ENCODE results near the gene FXYD5.
"Not testable (repeated sequence)": the region's sequence is repeated elsewhere in the genome, so short reads cannot be mapped to it uniquely, and the experiment has no call there.

The FXYD5 gene

DNA sequence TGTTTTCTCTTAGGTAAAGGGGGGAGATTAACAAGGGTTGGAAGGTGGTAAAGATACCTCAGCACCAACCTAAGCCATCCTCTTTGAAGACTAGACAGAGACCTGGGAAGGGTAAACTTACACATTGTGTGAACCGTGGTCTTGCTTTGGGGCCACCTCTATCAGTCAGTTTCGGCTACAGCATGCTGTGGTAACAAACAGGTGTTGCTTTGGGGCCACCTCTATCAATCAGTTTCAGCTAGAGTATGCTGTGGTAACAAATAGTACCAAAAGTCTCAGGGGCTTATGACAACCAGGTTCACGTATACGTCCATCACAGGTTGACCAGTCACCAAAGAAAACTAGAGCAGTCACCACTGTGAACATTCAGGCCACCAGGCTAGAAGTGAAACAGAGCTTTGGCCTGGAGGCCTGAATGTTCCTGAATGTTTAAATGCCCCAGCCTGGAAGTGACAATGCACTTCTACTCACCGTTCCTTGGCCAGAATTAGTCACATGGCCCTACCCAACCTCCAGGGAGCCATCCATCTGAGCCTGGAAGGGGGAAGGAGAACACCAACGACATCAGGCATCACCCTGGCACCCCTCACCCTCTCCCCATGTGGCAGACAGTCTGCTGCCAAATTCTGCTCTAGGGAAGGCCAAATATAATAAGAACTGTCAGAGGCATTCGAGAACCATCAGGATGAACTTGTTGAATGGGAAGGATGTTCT, 7.6 kb upstream of the FXYD5 start:
- no peak overlapping the region for H2AFZ ChIP-seq (ENCODE audit: low read length, unreplicated experiment)
- no peaks in the 10 kb centered on the region for H3K27me3 ChIP-seq (ENCODE audit: insufficient read depth, low read length)
- H3K36me3 ChIP-seq (ENCODE audit: insufficient read depth, low read length) = no peaks in the 10 kb centered on the region
- no peak overlapping the region for H3K4me3 ChIP-seq (ENCODE audit: low read depth, low read length)
- H3K27ac ChIP-seq (ENCODE audit: low read depth, low read length) = no peak overlapping the region
- no peaks in the 10 kb centered on the region for H3K79me2 ChIP-seq (ENCODE audit: control insufficient read depth, insufficient read depth, low read length, unreplicated experiment)
- H3K4me1 ChIP-seq (ENCODE audit: control insufficient read depth, insufficient read depth, low read length, unreplicated experiment) = no peaks in the 10 kb centered on the region

DNA sequence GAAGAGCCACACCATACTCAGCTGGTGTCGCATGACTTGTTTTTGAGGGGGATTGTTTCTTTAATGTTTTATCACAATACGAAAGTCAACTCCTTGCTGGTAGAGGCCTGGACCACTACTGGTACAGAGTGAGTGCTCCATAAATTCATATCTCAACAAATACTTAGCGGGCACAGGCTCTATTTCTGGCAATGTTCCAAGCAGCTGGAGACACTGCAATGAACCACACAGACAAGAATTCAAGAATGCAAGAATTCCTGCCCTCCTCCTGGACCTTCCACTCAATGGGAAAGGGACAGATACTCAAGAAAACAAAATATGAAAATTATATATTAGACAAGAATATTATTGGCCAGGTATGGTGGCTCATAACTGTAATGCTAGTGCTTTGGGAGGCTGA, 5.1 kb upstream of the FXYD5 start:
- no peak overlapping the region for H2AFZ ChIP-seq (ENCODE audit: low read length, unreplicated experiment)
- no peaks in the 10 kb centered on the region for H3K27me3 ChIP-seq (ENCODE audit: insufficient read depth, low read length)
- no peaks in the 10 kb centered on the region for H3K36me3 ChIP-seq (ENCODE audit: insufficient read depth, low read length)
- H3K4me3 ChIP-seq (ENCODE audit: low read depth, low read length) = no peak overlapping the region
- H3K27ac ChIP-seq (ENCODE audit: low read depth, low read length) = no peak overlapping the region
- H3K79me2 ChIP-seq (ENCODE audit: control insufficient read depth, insufficient read depth, low read length, unreplicated experiment) = no peaks in the 10 kb centered on the region
- no peaks in the 10 kb centered on the region for H3K4me1 ChIP-seq (ENCODE audit: control insufficient read depth, insufficient read depth, low read length, unreplicated experiment)

DNA sequence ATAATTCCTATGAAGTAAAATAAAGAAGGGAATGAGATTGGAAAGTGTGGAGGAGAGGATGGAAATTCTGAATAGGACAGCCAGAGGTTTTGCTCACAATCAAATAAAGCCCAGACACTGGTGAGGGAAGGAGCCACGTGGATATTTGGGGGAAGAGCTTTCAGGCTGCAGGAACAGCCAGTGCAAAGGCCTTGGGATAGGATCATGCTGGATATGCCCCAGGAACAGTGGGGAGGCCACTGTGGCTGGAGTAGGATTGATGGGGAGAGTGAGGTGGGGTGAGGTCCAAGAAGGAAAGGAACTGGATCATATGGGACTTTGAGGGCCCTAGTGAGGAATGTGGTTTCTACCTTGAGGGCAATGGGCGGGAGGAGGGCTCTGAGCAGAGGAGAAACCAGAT, 4.1 kb upstream of the FXYD5 start:
- Histone ChIP-seq H3K27me3 (ENCODE audit: insufficient read depth, low read length) (no peaks in the 10 kb centered on the region), H3K79me2 (ENCODE audit: control insufficient read depth, insufficient read depth, low read length, unreplicated experiment) (peaks cover 4% of the 10 kb centered on the region), H3K4me3 (ENCODE audit: low read depth, low read length) (no peak overlapping the region), H3K27ac (ENCODE audit: low read depth, low read length) (no peak overlapping the region), H3K4me1 (ENCODE audit: control insufficient read depth, insufficient read depth, low read length, unreplicated experiment) (no peaks in the 10 kb centered on the region), H2AFZ (ENCODE audit: low read length, unreplicated experiment) (no peak overlapping the region), H3K36me3 (ENCODE audit: insufficient read depth, low read length) (no peaks in the 10 kb centered on the region)

DNA sequence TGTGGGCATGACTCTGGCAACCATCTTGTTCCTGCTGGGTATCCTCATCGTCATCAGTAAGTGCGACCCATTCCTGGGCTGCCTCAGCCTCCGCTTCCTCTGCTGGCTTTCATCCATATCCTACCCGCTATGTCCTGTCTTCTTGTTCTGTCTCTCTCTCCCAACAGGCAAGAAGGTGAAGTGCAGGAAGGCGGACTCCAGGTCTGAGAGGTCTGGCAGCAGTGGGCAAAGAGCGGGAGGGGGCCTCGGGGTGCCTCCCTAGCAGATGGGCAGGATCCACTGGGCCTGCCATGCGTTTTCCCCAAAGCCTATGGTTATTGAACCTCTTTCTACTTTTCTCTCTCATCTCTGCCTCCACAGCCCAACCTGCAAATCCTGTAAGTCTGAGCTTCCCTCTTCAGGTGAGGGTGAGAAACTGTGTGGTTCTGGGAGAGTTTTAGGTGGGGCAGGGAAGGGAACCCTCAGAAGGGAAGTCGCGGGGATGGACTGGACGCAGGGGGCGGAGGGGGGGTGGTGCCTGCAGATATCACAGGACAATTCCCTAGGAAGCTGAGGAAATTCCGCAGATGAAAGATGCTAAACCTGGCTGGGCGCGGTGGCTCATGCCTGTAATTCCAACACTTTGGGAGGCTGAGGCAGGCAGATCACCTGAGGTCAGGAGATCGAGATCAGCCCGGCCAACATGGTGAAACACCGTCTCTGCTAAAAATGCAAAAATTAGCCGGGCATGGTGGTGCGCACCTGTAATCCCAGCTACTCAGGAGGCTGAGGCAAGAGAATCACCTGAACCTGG, 3.1 kb upstream of the FXYD5 start:
- no peak overlapping the region for H2AFZ ChIP-seq (ENCODE audit: low read length, unreplicated experiment)
- peaks cover 14% of the 10 kb centered on the region for H3K79me2 ChIP-seq (ENCODE audit: control insufficient read depth, insufficient read depth, low read length, unreplicated experiment)
- H3K4me3 ChIP-seq (ENCODE audit: low read depth, low read length) = no peak overlapping the region
- peaks cover 8% of the 10 kb centered on the region for H3K4me1 ChIP-seq (ENCODE audit: control insufficient read depth, insufficient read depth, low read length, unreplicated experiment)
- no peak overlapping the region for H3K27ac ChIP-seq (ENCODE audit: low read depth, low read length)
- no peaks in the 10 kb centered on the region for H3K36me3 ChIP-seq (ENCODE audit: insufficient read depth, low read length)
- no peaks in the 10 kb centered on the region for H3K27me3 ChIP-seq (ENCODE audit: insufficient read depth, low read length)

DNA sequence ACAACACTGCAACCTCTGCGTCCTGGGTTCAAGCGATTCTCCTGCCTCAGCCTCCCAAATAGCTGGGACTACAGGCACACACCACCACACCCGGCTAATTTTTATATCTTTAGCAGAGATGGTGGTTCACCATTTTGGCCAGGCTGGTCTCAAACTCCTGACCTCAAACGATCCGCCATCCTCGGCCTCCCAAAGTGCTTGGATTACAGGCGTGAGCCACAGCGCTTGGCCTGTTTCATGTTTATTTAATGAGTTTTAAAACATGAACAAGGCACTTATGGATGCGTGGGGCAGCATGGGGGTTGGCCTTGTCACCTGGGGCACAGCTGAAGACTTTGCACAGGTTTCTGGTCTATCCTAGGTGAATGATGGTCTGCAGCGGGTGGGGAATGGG, 1.4 kb upstream of the FXYD5 start:
- peaks cover 21% of the 10 kb centered on the region for H3K79me2 ChIP-seq (ENCODE audit: control insufficient read depth, insufficient read depth, low read length, unreplicated experiment)
- H2AFZ ChIP-seq (ENCODE audit: low read length, unreplicated experiment); H3K27ac ChIP-seq (ENCODE audit: low read depth, low read length); H3K36me3 ChIP-seq (ENCODE audit: insufficient read depth, low read length); H3K4me3 ChIP-seq (ENCODE audit: low read depth, low read length); H3K27me3 ChIP-seq (ENCODE audit: insufficient read depth, low read length); H3K4me1 ChIP-seq (ENCODE audit: control insufficient read depth, insufficient read depth, low read length, unreplicated experiment): not testable (repeated sequence)

DNA sequence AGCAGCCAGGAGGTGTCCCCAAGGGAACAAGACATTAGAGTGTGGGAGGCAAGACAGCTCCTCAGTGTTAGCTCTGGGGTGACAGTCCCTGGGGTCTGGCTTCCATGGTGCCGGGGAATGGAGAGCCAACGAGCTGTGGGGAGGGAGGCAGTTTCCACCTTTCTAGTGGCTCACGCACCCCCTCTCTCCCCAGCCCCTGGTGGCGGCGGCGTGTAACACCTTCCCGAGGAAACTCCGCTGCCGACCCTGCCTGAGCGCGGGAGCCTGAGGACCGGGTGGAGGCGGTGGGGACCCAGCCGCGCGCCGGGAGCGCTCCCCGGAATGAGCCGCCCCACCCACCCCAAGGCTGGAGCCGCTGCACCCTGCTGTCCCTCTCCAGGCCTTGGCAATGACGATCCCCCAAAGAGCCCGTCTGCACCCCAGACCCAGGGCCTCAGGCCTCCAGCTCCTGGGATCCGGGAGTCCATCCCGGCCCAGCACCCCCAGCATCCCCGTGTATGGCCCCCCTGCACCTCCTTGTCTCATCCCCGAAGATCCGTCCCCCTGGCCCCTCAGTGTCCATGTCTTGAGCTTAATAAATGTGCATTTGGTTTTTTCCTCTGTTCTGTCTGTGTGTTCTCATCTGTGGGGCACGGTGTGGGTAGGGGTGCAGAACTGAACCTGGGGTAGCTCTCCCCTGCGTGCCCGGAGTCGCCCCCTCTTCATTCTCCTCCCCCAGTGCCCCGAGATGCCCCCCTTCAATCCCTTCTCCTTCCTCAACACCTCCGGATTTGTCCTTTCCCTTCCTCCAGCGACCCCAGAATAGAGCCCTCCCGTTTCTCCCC, 622 bp upstream of the FXYD5 start:
- Histone ChIP-seq H3K79me2 (ENCODE audit: control insufficient read depth, insufficient read depth, low read length, unreplicated experiment) (peaks cover 21% of the 10 kb centered on the region), H3K27me3 (ENCODE audit: insufficient read depth, low read length) (no peaks in the 10 kb centered on the region), H3K4me3 (ENCODE audit: low read depth, low read length) (peak overlapping the region; percentile 93), H3K27ac (ENCODE audit: low read depth, low read length) (no peak overlapping the region), H3K4me1 (ENCODE audit: control insufficient read depth, insufficient read depth, low read length, unreplicated experiment) (peaks cover 8% of the 10 kb centered on the region), H3K36me3 (ENCODE audit: insufficient read depth, low read length) (peaks cover 6% of the 10 kb centered on the region; the same call in 1 of the 2 replicates), H2AFZ (ENCODE audit: low read length, unreplicated experiment) (peak overlapping the region; percentile 81)

DNA sequence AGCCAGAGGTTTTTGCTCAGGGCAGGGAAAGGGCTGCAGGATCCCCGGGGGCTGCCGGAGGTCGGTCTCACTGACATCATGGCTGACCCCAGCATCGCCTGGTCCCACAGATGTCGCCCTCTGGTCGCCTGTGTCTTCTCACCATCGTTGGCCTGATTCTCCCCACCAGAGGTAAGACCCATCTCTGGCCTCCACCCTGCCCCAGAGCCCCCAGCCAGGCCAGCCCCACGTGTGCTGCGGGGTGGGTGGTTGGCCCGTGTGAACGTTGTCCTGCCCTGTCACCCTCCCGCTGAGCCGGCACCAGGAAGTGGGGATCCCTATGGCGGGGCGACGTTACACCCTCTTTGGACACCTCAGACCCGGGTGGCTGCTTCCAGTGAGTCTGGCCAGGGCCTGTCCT, 906 bp downstream of the FXYD5 start:
- Histone ChIP-seq H3K27ac (ENCODE audit: low read depth, low read length) (no peak overlapping the region), H3K36me3 (ENCODE audit: insufficient read depth, low read length) (peaks cover 14% of the 10 kb centered on the region), H2AFZ (ENCODE audit: low read length, unreplicated experiment) (peak overlapping the region; percentile 50), H3K27me3 (ENCODE audit: insufficient read depth, low read length) (no peaks in the 10 kb centered on the region), H3K4me1 (ENCODE audit: control insufficient read depth, insufficient read depth, low read length, unreplicated experiment) (peaks cover 8% of the 10 kb centered on the region), H3K4me3 (ENCODE audit: low read depth, low read length) (peak overlapping the region; percentile 93), H3K79me2 (ENCODE audit: control insufficient read depth, insufficient read depth, low read length, unreplicated experiment) (peaks cover 21% of the 10 kb centered on the region)

DNA sequence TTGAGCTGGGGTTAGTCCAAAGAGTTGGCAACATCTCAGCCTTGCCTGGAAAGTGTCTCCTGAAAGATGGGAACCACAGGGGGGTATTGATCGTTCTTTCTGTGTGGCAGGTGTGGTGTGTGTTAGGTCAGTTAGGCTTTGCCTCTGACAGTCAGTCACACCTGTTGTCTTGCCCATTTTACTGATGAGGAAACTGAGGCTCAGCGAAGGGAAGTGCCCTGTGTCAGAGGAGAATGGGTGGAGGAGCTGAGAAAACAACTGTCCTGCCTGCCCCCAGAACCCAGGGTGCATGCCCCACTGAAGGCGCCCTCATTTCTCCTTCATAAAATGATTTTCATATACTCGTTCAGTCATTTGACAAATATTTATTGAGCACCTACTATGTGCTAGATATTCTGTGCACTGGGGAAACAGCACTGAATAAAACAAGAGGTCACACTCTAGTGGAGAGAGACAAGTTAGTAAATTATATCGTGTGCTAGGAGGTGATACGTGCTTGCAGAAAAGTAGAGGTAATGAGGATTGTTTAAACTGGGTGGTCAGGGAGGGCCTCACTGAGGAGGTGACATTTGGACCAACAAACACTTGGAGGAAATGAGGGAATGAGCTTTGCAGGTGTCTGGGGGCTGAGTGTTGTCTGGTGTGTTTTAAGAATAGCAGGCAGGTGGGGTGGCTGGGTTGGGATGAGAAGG, 1.6 kb downstream of the FXYD5 start:
- Histone ChIP-seq H3K27ac (ENCODE audit: low read depth, low read length) (no peak overlapping the region), H2AFZ (ENCODE audit: low read length, unreplicated experiment) (no peak overlapping the region), H3K4me3 (ENCODE audit: low read depth, low read length) (peak overlapping the region; percentile 93), H3K27me3 (ENCODE audit: insufficient read depth, low read length) (no peaks in the 10 kb centered on the region), H3K36me3 (ENCODE audit: insufficient read depth, low read length) (peaks cover 19% of the 10 kb centered on the region), H3K4me1 (ENCODE audit: control insufficient read depth, insufficient read depth, low read length, unreplicated experiment) (peaks cover 8% of the 10 kb centered on the region), H3K79me2 (ENCODE audit: control insufficient read depth, insufficient read depth, low read length, unreplicated experiment) (peaks cover 21% of the 10 kb centered on the region)

DNA sequence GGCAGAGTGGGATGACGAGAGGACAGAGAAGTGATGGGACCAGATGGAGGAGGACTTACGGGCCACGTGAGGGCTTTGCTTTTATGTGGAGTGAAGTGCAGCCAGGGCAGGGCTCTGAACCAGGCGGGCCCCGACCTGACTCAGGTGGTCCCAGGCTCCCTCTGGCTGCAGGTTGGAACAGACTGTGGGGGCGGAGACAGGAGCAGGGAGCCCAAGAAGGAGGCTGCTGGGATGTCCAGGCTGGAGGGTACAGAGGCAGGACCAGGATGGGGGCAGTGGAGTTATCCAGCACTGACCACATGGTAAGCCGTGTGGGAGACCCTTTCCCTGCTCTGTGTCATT, 2.1 kb downstream of the FXYD5 start:
- Histone ChIP-seq H3K27me3 (ENCODE audit: insufficient read depth, low read length) (no peaks in the 10 kb centered on the region), H3K36me3 (ENCODE audit: insufficient read depth, low read length) (peaks cover 24% of the 10 kb centered on the region), H3K4me3 (ENCODE audit: low read depth, low read length) (no peak overlapping the region), H3K4me1 (ENCODE audit: control insufficient read depth, insufficient read depth, low read length, unreplicated experiment) (peaks cover 8% of the 10 kb centered on the region), H3K27ac (ENCODE audit: low read depth, low read length) (no peak overlapping the region), H3K79me2 (ENCODE audit: control insufficient read depth, insufficient read depth, low read length, unreplicated experiment) (peaks cover 21% of the 10 kb centered on the region), H2AFZ (ENCODE audit: low read length, unreplicated experiment) (no peak overlapping the region)

DNA sequence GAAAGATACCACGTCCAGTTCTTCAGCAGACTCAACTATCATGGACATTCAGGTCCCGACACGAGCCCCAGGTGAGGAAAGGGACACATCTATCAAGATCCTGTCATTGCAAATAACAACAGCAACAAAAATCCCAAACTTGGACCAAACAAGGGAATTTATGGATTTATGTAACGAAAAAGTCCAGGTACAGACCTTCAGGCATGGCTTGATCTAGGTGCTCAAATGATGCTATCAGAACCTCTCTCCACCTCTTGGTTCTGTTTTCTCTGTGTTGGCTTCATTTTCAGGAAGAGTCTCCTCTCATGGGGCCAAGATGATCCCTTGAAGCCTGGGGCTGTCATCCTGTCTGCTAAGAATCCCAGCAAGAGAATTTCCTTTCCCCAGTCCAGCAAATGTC, 2.9 kb downstream of the FXYD5 start:
- no peak overlapping the region for H3K4me3 ChIP-seq (ENCODE audit: low read depth, low read length)
- no peak overlapping the region for H2AFZ ChIP-seq (ENCODE audit: low read length, unreplicated experiment)
- no peak overlapping the region for H3K27ac ChIP-seq (ENCODE audit: low read depth, low read length)
- H3K79me2 ChIP-seq (ENCODE audit: control insufficient read depth, insufficient read depth, low read length, unreplicated experiment) = peaks cover 21% of the 10 kb centered on the region
- H3K36me3 ChIP-seq (ENCODE audit: insufficient read depth, low read length) = peaks cover 32% of the 10 kb centered on the region
- no peaks in the 10 kb centered on the region for H3K27me3 ChIP-seq (ENCODE audit: insufficient read depth, low read length)
- peaks cover 8% of the 10 kb centered on the region for H3K4me1 ChIP-seq (ENCODE audit: control insufficient read depth, insufficient read depth, low read length, unreplicated experiment)

Data from ACC112 (cell line).